Transverse colon (tissue), 4 donors: ENCODE results near the gene VAV2. TPM values are rescaled to one million over a fixed set of nuclear protein-coding genes. Genes with fewer than 3 reads are reported as not detected.

Experiments used
- DNase-seq: peaks from one replicate; pipeline ENCODE4 v3.0.0-alpha.2; 2019
- H3K27ac ChIP-seq, 4 donors: fragments of 200-600 bp; sonication (generic); 2 replicates each; pipeline ENCODE4 v1.5.1; 2016 to 2018; ENCODE audit warnings: inconsistent platforms in 4 of 4
- H3K27me3 ChIP-seq: fragments of 200-600 bp; sonication (generic); 2 replicates; pipeline ENCODE4 v1.5.1; 2017; ENCODE audit warnings: inconsistent platforms
- H3K36me3 ChIP-seq, 4 donors: fragments of 200-600 bp; sonication (generic); 2 replicates each; pipeline ENCODE4 v1.5.1; 2017 to 2019; ENCODE audit warnings: inconsistent platforms in 4 of 4
- H3K4me1 ChIP-seq, 4 donors: fragments of 200-600 bp; sonication (generic); 2 replicates each; pipeline ENCODE4 v1.5.1; 2017 to 2020; ENCODE audit warnings: inconsistent platforms in 4 of 4
- H3K4me3 ChIP-seq, 4 donors: fragments of 200-600 bp; sonication (generic); 1 replicate in 1 of 4; 2 replicates in 3 of 4; pipeline versions ENCODE4 v1.5.1 to v1.6.1; 2017 to 2019; ENCODE audit warnings: inconsistent platforms in 4 of 4
- H3K9me3 ChIP-seq, 2 donors: fragments of 200-600 bp; sonication (generic); 2 replicates each; pipeline ENCODE4 v1.5.1; 2017 to 2019; ENCODE audit warnings: inconsistent platforms in 2 of 2
- EP300 ChIP-seq: sonication (generic); formaldehyde crosslinking; IDR thresholded peaks from one replicate; pipeline ENCODE4 v1.6.1; 2017; ENCODE audit warnings: antibody characterized with exemption, low read depth
- POLR2A ChIP-seq: fragments of 450-650 bp; IDR thresholded peaks from one replicate; pipeline ENCODE4 v1.6.1; 2016; ENCODE audit warnings: antibody characterized with exemption, mild to moderate bottlenecking, moderate library complexity
- POLR2AphosphoS5 ChIP-seq, 3 donors: sonication (generic); formaldehyde crosslinking; IDR thresholded peaks; one replicate each; pipeline ENCODE4 v1.6.1; 2016; ENCODE audit warnings: antibody characterized with exemption in 3 of 3
- WGBS, 2 donors: methylation state at CpG; one replicate each; pipeline ENCODE4 v1.1.5; 2018; ENCODE audit warnings: low coverage in 1 of 2; 5-methylcytosine and 5-hydroxymethylcytosine counted together
- in situ Hi-C, 4 donors: fragments of 200-750 bp; cut with MboI; loops; one replicate each; pipeline versions ENCODE4 v1.15.0 to v1.15.1; 2017; ENCODE audit warnings: low sequenced_read_pairs in 3 of 4, low pct_ligation_motif_present in 1 of 4, low pct_unique_long_range_greater_than_20kb in 1 of 4
- intact Hi-C: fragments of 100-400 bp; cut with DNase I; formaldehyde crosslinking; loops from one replicate; pipeline ENCODE4 v1.15.1; 2023; ENCODE audit warnings: low total_unique reads
- total RNA-seq, 4 donors: library from RNA; depleted of rRNA; stranded (reverse); fragments of >200 nt; gene quantifications; one replicate each; pipeline ENCODE4 v1.1.0, GENCODE V29; 2016
- TF ChIP-seq, protein P1 (sequence below), 5 experiments: fragments of 200-600 bp in 3 of 5; fragments of 450-650 bp in 2 of 5; sonication (generic) in 3 of 5; IDR thresholded peaks; 1 replicate in 2 of 5; 2 replicates in 3 of 5; pipeline ENCODE4 v1.5.1; 2016 to 2017; ENCODE audit warnings: antibody characterized with exemption in 5 of 5, inconsistent platforms in 3 of 5, mild to moderate bottlenecking in 2 of 5, moderate library complexity in 1 of 5

VAV2 gene
- total RNA-seq, 4 donors from 2014 or later = 8.2 to 52.4 (median 24.5) TPM

- peaks cover 4 to 45% (median 13%) of the 10 kb centered on the region in 4 donors for H3K4me1 ChIP-seq
- peak; percentile 51 for DNase-seq
- H3K36me3 ChIP-seq = no peaks in the 10 kb centered on the region
- peak overlapping the region; percentile 33 to 50 (median 37) for H3K27ac ChIP-seq
- no peaks in the 10 kb centered on the region for H3K27me3 ChIP-seq
- in situ Hi-C loops = no loop called here
- no peak for TF ChIP-seq POLR2AphosphoS5 (IDR thresholded peaks at IDR 0.05)
- TF ChIP-seq EP300 = no peak
- TF ChIP-seq, protein P1, sequence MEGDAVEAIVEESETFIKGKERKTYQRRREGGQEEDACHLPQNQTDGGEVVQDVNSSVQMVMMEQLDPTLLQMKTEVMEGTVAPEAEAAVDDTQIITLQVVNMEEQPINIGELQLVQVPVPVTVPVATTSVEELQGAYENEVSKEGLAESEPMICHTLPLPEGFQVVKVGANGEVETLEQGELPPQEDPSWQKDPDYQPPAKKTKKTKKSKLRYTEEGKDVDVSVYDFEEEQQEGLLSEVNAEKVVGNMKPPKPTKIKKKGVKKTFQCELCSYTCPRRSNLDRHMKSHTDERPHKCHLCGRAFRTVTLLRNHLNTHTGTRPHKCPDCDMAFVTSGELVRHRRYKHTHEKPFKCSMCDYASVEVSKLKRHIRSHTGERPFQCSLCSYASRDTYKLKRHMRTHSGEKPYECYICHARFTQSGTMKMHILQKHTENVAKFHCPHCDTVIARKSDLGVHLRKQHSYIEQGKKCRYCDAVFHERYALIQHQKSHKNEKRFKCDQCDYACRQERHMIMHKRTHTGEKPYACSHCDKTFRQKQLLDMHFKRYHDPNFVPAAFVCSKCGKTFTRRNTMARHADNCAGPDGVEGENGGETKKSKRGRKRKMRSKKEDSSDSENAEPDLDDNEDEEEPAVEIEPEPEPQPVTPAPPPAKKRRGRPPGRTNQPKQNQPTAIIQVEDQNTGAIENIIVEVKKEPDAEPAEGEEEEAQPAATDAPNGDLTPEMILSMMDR (IDR thresholded peaks at IDR 0.05) = no peak
- TF ChIP-seq POLR2A = no peak
- H3K4me3 ChIP-seq = peak overlapping the region in 1 of 4 donors; percentile 13
- 72 to 100% methylated on average over 1 to 13 of the region's 15 CpGs for WGBS, 2 donors
- intact Hi-C loops = no loop called here
- H3K9me3 ChIP-seq = no peaks in the 10 kb centered on the region
Observed at GRCh38 chr9:133955821-133956411, 36.2 kb downstream of the VAV2 start.

DNA sequence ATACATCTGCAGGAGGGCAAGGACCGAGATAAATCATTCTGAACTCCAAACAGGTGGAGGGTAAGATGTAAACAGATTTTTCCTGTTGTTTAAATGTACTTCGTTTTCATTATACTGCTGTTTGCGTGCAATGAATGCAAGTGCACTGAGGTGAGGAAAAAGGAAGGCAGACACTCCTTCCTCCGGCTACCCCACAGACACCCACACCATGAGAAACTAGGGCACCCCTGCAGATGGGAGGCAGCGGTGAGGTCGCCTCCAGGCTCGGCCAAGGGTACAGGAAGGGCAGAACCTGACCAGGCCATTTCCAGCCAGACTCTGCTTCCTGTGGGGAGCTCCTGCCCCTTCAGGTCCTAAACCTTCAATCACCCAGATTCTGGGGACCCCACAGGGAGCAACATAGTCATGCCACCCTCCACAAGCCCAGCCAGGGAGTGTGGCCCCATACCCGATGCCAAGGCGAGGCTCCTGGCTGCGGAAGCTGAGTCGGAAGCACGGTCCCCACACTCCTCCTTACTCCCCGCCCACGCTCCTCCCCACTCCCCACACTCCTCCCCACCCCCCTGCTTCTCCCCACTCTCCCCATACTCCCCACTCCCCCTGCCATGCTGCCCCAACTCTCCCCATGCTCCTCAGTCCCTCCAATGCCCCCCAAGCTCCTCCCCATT, 37.1 kb downstream of the VAV2 start:
- H3K36me3 ChIP-seq = no peaks in the 10 kb centered on the region
- no peaks in the 10 kb centered on the region for H3K9me3 ChIP-seq
- H3K4me1 ChIP-seq = peaks cover 0 to 36% (median 8%) of the 10 kb centered on the region in 4 donors
- no peak overlapping the region for H3K4me3 ChIP-seq
- intact Hi-C loops (loop anchor here (1.0 kb wide), 1 partner anchor 34 kb away; no protein-coding TSS in a partner anchor), in situ Hi-C loops (no loop called here)
- TF ChIP-seq POLR2AphosphoS5 (IDR thresholded peaks at IDR 0.05) (no peak), POLR2A (no peak), EP300 (no peak)
- TF ChIP-seq, protein P1 (IDR thresholded peaks at IDR 0.05) = no peak
- DNase-seq = no peak
- H3K27me3 ChIP-seq = no peaks in the 10 kb centered on the region
- H3K27ac ChIP-seq = no peak overlapping the region
- WGBS, 2 donors = 40 to 64% methylated on average over 1 to 14 of the region's 14 CpGs

GRCh38 chr9:133953976-133954709, 38.0 kb downstream of the VAV2 start:
- DNase-seq = no peak
- peaks cover 0 to 31% (median 8%) of the 10 kb centered on the region in 4 donors for H3K4me1 ChIP-seq
- no peaks in the 10 kb centered on the region for H3K36me3 ChIP-seq
- no peak overlapping the region for H3K27ac ChIP-seq
- 83 to 90% methylated on average over 4 to 27 of the region's 29 CpGs for WGBS, 2 donors
- no peak overlapping the region for H3K4me3 ChIP-seq
- H3K9me3 ChIP-seq = no peaks in the 10 kb centered on the region
- intact Hi-C loops = loop anchor here (1.0 kb wide), 1 partner anchor 35 kb away; no protein-coding TSS in a partner anchor
- no peaks in the 10 kb centered on the region for H3K27me3 ChIP-seq
- in situ Hi-C loops = no loop called here
- TF ChIP-seq, protein P1 (IDR thresholded peaks at IDR 0.05) = no peak
- TF ChIP-seq POLR2A = no peak
- no peak for TF ChIP-seq EP300
- no peak for TF ChIP-seq POLR2AphosphoS5 (IDR thresholded peaks at IDR 0.05)

- Histone ChIP-seq H3K27me3 (no peaks in the 10 kb centered on the region), H3K4me1 (peaks cover 0 to 25% (median 8%) of the 10 kb centered on the region in 4 donors), H3K27ac (no peak overlapping the region), H3K36me3 (no peaks in the 10 kb centered on the region), H3K4me3 (no peak overlapping the region), H3K9me3 (no peaks in the 10 kb centered on the region)
- no peak for DNase-seq
- WGBS, 2 donors = 94% methylated on average over 4 of the region's 4 CpGs; no CpG with 5 or more reads in 1 of the 2 donors
- in situ Hi-C loops (no loop called here), intact Hi-C loops (no loop called here)
- TF ChIP-seq, protein P1 (IDR thresholded peaks at IDR 0.05) = no peak
- no peak for TF ChIP-seq POLR2A
- no peak for TF ChIP-seq EP300
- TF ChIP-seq POLR2AphosphoS5 (IDR thresholded peaks at IDR 0.05) = no peak
Observed at GRCh38 chr9:133953621-133953975, 38.5 kb downstream of the VAV2 start.
